Caco-2 (cell line): Measurements from ENCODE around the gene TVP23A. TPM values are rescaled to one million over a fixed set of nuclear protein-coding genes. Genes with fewer than 3 reads are reported as not detected.

Experiments used
- BruUV-seq: library from RNA; stranded (reverse); fragments of 400-500 nt; replicated peaks from 2 replicates; lab custom pipeline; 2021; lab: Mats Ljungman, UMichigan
- CTCF ChIA-PET: fragments of 300-600 bp; sonication (Branson Sonifier 250); formaldehyde crosslinking; loops from one replicate; lab custom pipeline; 2022; ENCODE audit warnings: antibody characterized with exemption; lab: Charles Lee
- POLR2A ChIA-PET: fragments of 300-600 bp; sonication (Branson Sonifier 250); formaldehyde crosslinking; loops from one replicate; lab custom pipeline; 2022; ENCODE audit warnings: antibody characterized with exemption; lab: Charles Lee
- DNase-seq, 2 experiments: peaks; one replicate each; pipeline versions ENCODE4 v3.0.0 to v3.0.0-alpha.2; 2020 to 2022
- H3K27me3 ChIP-seq: replicated peaks from 2 replicates; pipeline ENCODE4 v1.6.0; 2011; ENCODE audit warnings: low read length; ENCODE audit not compliant: control insufficient read depth, insufficient read depth
- H3K36me3 ChIP-seq: 2 replicates; pipeline ENCODE4 v1.5.1; 2011; ENCODE audit warnings: low read length; ENCODE audit not compliant: control insufficient read depth, insufficient read depth
- H3K4me1 ChIP-seq: fragments of 250-450 bp; sonication (Bioruptor Pico); 2 replicates; pipeline ENCODE4 v1.5.1; 2020; ENCODE audit warnings: mild to moderate bottlenecking
- H3K4me3 ChIP-seq: 2 replicates; pipeline ENCODE4 v1.5.1; 2011; ENCODE audit warnings: low read depth, mild to moderate bottlenecking, control low read depth, low read length
- H3K9me3 ChIP-seq: fragments of 250-450 bp; sonication (Bioruptor Pico); 2 replicates; pipeline ENCODE4 v1.5.1; 2020; ENCODE audit warnings: mild to moderate bottlenecking, moderate library complexity
- H3K27ac Mint-ChIP-seq: one replicate; pipeline ENCODE4 v1.8.0; 2022; ENCODE audit warnings: mixed read lengths; ENCODE audit not compliant: unreplicated experiment
- H3K27me3 Mint-ChIP-seq: one replicate; pipeline ENCODE4 v1.8.0; 2022; ENCODE audit warnings: mixed read lengths; ENCODE audit not compliant: insufficient read depth, unreplicated experiment
- H3K36me3 Mint-ChIP-seq: one replicate; pipeline ENCODE4 v1.8.0; 2022; ENCODE audit warnings: mild to moderate bottlenecking, mixed read lengths; ENCODE audit not compliant: insufficient read depth, unreplicated experiment
- H3K4me1 Mint-ChIP-seq: one replicate; pipeline ENCODE4 v1.8.0; 2022; ENCODE audit warnings: low read depth, mixed read lengths; ENCODE audit not compliant: unreplicated experiment
- H3K4me3 Mint-ChIP-seq: one replicate; pipeline ENCODE4 v1.8.0; 2022; ENCODE audit warnings: mild to moderate bottlenecking, moderate library complexity, mixed read lengths; ENCODE audit not compliant: unreplicated experiment
- H3K9me3 Mint-ChIP-seq: one replicate; pipeline ENCODE4 v1.8.0; 2022; ENCODE audit warnings: mixed read lengths; ENCODE audit not compliant: unreplicated experiment
- intact Hi-C: fragments of 100-400 bp; cut with micrococcal nuclease; formaldehyde crosslinking; loops from one replicate; pipeline ENCODE4 v1.10.0; 2022; ENCODE audit not compliant: unreplicated experiment
- total RNA-seq: library from RNA; stranded (reverse); gene quantifications from 2 replicates; pipeline ENCODE4 v1.2.3, GENCODE V29; 2022
- TF ChIP-seq, protein P1 (sequence below), 2 experiments: fragments of 200-600 bp in 1 of 2; IDR thresholded peaks; 1 replicate in 1 of 2; 2 replicates in 1 of 2; pipeline versions ENCODE4 v1.5.1 to v1.8.0; 2011 to 2022; ENCODE audit warnings: antibody characterized with exemption in 1 of 2, control low read depth in 1 of 2, inconsistent platforms in 1 of 2, low read depth in 1 of 2, low read length in 1 of 2, mild to moderate bottlenecking in 1 of 2, moderate library complexity in 1 of 2; ENCODE audit not compliant: insufficient read depth in 1 of 2, severe bottlenecking in 1 of 2, unreplicated experiment in 1 of 2

TVP23A gene
- total RNA-seq, 1 experiment from 2014 or later = not detected

DNA sequence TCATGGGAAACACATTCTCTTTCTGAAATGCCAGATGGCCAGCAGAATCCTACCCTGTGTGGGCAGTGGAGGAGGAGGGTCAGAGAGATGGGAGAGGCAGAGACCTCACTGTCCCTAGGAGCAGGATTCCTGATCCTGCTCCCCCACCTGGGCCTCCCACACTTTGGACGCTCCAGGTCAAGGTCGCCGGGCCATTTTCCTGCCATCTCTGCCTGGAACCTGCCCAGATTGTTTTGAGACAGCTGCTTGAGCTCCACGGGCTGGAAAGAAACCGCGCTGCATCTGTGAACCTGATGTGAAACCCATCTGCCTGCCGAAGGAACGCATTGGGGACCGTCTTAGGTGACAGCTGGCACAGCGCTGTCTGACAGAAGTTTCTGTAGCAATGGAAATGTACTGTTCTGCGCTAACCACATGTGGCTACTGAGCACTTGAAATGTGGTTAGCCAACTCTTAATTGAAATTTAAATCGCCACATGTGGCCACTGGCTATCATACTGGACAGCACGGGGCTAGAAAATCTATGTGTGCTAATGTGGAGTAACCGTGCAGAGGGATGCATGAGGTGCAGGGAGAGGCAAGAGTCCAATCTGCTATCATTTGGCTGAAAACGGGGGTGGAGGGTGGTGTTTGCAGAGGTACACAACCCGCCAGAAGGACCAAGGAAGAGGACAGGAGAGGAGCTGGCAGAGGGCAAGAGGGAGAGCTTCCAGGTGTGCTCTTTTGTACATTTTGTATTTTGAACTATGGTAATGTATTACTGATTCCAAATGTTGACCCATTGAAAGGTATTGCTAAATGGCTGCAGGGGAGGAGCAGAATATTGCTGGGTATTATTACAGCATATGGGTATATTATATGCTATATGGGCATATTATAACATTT is 90.3 kb downstream of the TVP23A start:
- ChIA-PET POLR2A (no interaction called here), CTCF (interaction anchor here (0.7 kb wide), 1 partner anchor 46 kb away, joined by 3 read pairs; no protein-coding TSS in a partner anchor)
- Mint-ChIP-seq H3K27ac (no peak overlapping the region), H3K36me3 (no peaks in the 10 kb centered on the region), H3K4me1 (no peaks in the 10 kb centered on the region), H3K27me3 (no peaks in the 10 kb centered on the region), H3K4me3 (no peak overlapping the region), H3K9me3 (no peaks in the 10 kb centered on the region)
- no peak overlapping the region for H3K4me3 ChIP-seq
- intact Hi-C loops = no loop called here
- 0 out of 2 replicates have a peak, but pooled peaks cover 5% of the 10 kb centered on the region for H3K9me3 ChIP-seq
- DNase-seq = no peak
- BruUV-seq = no TSS peak
- TF ChIP-seq, protein P1, sequence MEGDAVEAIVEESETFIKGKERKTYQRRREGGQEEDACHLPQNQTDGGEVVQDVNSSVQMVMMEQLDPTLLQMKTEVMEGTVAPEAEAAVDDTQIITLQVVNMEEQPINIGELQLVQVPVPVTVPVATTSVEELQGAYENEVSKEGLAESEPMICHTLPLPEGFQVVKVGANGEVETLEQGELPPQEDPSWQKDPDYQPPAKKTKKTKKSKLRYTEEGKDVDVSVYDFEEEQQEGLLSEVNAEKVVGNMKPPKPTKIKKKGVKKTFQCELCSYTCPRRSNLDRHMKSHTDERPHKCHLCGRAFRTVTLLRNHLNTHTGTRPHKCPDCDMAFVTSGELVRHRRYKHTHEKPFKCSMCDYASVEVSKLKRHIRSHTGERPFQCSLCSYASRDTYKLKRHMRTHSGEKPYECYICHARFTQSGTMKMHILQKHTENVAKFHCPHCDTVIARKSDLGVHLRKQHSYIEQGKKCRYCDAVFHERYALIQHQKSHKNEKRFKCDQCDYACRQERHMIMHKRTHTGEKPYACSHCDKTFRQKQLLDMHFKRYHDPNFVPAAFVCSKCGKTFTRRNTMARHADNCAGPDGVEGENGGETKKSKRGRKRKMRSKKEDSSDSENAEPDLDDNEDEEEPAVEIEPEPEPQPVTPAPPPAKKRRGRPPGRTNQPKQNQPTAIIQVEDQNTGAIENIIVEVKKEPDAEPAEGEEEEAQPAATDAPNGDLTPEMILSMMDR (IDR thresholded peaks at IDR 0.05; ENCODE audit: insufficient read depth in 1 of 2, low read depth in 1 of 2, low read length in 1 of 2, severe bottlenecking in 1 of 2, unreplicated experiment in 1 of 2) = no peak
- no peaks in the 10 kb centered on the region for H3K36me3 ChIP-seq
- H3K27me3 ChIP-seq = no peaks in the 10 kb centered on the region
- no peaks in the 10 kb centered on the region for H3K4me1 ChIP-seq

Other genes with a start within 250 kb of the TVP23A start
- 187 and 198 TPM in 2 replicates for gene EMP2, start 238.2 kb downstream of the TVP23A start, total RNA-seq
- not detected in 2 replicates for gene TEKT5, start 123.9 kb downstream of the TVP23A start, total RNA-seq
- gene NUBP1, start 75.0 kb downstream of the TVP23A start, total RNA-seq = 25.3 and 28.3 TPM in 2 replicates
- 0.27 and 0.37 TPM in 2 replicates for gene CIITA, start 58.4 kb upstream of the TVP23A start, total RNA-seq
- 23.0 and 23.7 TPM in 2 replicates for gene DEXI, start 123.7 kb upstream of the TVP23A start, total RNA-seq
- gene CLEC16A, start 125.8 kb upstream of the TVP23A start, total RNA-seq = 27.0 and 27.9 TPM in 2 replicates